Choroid plexus epithelial cell (primary cell): ENCODE data around the gene HERC2.
"Not testable (repeated sequence)": the region's sequence is repeated elsewhere in the genome, so short reads cannot be mapped to it uniquely, and the experiment has no call there.

ENCODE experiments used
- DNase-seq: peaks from one replicate; pipeline ENCODE4 v3.0.0-alpha.2; 2010; ENCODE audit warnings: low read depth
- H3K4me3 ChIP-seq: 2 replicates; pipeline ENCODE4 v1.5.1; 2011; ENCODE audit warnings: low read depth, mild to moderate bottlenecking, control low read depth, low read length, moderate library complexity
- TF ChIP-seq, protein P1 (sequence below): conservative IDR thresholded peaks from 2 replicates; pipeline ENCODE4 v1.5.1; 2011; ENCODE audit warnings: low read depth, mild to moderate bottlenecking, control low read depth, inconsistent platforms, low read length, moderate library complexity

HERC2 gene

DNA sequence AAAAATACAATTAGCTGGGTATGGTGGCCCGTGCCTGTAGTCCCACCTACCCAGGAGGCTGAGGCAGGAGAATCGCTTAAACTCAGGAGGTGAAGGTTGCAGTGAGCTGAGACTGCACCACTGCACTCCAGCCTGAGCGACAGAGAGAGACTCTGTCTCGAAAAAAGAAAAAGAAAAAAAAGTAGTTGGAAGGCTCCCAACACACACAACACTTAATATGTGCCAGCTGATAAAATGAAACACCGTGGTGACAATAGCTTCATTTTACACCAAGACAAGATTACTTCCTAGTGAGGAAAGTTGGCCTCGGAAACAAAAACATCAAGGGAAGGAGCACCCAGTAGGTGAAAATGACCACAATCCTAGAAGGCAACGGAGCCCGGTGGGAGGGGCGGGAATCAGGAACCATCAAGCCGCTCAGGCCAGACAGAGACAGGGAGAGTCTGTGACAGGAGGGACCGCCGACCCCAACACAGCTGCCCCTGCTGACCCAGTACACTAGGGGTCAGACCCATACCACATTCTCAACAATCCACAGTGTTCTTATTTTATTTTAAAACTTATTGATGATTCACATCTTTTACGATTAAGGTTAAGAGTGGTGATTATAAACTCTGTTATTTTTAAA lies 168.4 kb downstream of the HERC2 start:
- DNase-seq: no peak
- TF ChIP-seq, protein P1, sequence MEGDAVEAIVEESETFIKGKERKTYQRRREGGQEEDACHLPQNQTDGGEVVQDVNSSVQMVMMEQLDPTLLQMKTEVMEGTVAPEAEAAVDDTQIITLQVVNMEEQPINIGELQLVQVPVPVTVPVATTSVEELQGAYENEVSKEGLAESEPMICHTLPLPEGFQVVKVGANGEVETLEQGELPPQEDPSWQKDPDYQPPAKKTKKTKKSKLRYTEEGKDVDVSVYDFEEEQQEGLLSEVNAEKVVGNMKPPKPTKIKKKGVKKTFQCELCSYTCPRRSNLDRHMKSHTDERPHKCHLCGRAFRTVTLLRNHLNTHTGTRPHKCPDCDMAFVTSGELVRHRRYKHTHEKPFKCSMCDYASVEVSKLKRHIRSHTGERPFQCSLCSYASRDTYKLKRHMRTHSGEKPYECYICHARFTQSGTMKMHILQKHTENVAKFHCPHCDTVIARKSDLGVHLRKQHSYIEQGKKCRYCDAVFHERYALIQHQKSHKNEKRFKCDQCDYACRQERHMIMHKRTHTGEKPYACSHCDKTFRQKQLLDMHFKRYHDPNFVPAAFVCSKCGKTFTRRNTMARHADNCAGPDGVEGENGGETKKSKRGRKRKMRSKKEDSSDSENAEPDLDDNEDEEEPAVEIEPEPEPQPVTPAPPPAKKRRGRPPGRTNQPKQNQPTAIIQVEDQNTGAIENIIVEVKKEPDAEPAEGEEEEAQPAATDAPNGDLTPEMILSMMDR: no peak
- H3K4me3 ChIP-seq: no peak overlapping the region

DNA sequence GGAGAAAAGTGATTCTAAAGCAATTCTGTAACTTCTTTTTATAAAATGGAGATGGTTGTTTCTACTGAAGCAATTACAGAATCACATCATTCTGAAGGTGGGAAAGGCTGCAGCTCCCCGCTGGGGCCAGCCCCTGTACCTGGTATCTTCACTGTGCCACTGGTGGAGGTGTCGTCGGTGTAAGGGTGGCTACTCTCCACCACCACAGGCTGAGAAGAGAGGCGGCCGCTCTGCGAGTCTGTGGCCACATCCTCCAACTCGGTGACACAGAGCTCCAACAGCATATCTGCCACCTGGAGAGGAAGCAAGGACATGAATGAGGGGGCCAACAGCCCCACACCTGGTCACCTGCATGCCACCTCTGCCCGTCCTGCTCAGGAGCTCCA lies 169.4 kb downstream of the HERC2 start:
- not testable (repeated sequence) for DNase-seq, H3K4me3 ChIP-seq

DNA sequence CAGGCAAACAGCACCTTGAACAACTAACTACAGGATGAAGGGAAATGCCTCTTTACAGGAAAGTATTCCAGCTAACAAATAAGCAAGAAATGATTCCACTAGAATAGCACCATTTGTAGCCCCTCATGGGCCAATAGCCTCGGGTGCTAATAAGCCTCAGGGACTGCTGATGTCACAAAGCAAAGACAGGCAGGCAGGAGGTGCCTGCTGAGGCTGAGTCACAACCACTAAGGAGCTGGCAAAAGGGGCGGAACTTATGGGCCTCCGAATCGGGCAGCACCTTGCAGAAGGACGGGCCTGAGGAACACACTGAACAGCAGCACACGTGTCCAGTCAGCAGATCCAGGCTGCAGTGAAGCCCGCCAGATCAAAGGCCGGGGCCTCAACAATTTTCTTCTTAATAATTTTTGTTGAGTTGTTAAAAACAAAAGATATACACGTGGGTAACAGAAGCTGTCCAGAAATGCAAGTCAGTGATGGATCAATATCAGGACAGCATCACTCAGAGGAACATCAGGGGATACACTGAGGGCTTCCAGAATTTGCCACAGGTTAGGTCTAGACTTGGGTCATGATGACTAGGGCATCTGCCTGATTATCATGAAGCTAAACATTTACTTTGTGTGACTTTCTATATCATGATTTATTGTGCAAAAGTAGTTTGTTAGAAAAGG lies 170.0 kb downstream of the HERC2 start:
- DNase-seq: peak; percentile 59
- not testable (repeated sequence) for H3K4me3 ChIP-seq

DNA sequence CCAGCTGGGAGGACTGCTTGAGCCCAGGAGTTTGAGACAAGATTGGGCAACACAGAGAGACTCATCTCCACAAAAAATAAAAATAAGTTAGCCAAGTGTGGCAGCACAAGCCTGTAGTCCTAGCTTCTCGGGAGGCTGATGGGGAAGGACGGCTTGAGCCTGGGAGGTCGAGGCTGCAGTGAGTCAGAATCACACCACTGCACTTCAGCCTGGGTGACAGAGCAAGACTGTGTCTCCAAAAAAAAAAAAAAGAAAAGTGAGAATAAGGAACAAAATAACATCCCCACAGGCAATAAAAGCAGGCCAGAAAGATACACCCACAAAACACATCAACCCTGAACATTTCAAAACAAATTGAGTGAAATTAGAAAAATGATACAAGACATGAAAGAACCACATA lies 174.2 kb downstream of the HERC2 start:
- DNase-seq: peak; percentile 37
- TF ChIP-seq, protein P1: no peak
- H3K4me3 ChIP-seq: no peak overlapping the region

DNA sequence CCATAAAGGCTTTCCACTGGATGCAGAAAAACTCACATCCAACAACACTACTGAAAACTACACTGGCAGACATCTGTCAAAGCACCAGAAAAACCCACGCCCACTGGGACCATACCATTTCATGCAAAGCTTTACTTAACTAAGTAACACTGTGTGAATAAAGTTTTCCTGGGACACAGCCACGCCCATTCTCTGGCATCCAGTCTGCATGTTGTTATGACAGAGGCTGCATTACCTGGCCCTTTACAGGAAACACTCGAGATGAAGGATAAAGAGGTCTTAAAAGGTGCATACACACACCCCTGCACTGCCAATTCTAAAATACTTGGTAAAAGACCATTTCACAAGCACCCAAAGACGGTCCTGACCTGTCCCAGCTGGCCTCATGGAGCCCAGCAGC lies 176.6 kb downstream of the HERC2 start:
- not testable (repeated sequence) for H3K4me3 ChIP-seq, DNase-seq

DNA sequence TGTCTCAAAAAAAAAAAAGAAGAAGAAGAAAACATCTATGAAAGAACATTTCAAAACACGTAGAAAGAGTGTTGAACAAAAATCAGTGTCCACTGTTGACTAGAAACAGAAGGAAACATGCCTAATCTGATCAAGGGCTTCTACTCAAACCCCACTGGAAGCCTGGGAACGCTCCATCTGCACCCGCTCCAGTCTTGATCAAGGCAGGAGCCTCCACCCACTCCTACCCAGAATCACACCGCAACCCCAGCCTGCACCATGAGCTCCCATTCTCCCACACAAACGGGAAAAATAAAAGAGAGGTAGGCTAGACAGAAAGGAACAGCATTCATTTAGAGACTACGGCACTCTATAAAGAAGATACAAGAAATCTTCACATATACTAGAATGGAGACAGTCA lies 181.9 kb downstream of the HERC2 start:
- TF ChIP-seq, protein P1: no peak
- H3K4me3 ChIP-seq: no peak overlapping the region
- DNase-seq: no peak

DNA sequence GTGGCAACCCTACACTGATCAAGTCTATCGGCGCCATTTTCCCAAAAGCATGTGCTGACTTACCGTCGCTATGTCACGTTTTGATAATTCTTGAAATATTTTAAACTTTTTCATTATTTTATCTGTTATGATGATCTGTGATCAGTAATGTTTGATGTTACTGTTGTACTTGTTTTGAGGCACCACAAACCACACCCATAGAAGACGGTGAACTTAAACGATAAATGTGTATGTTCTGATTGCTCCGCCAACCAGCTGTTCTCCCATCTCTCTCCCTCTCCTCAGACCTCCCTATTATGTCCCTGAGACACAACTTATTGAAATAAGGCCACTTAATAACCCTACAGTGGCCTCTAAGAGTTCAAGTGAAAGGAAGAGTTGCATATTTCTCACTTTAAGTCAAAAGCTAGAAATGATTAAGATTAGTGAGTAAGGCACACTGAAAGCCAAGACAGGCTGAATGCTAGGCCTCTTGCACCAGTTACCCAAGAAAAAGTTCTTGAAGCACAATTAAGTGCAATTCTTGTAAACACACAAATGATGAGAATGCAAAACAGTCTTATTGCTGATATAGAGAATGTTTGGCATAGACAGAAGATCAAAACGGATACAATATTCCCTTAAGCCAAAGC lies 184.5 kb downstream of the HERC2 start:
- DNase-seq, H3K4me3 ChIP-seq: not testable (repeated sequence)

DNA sequence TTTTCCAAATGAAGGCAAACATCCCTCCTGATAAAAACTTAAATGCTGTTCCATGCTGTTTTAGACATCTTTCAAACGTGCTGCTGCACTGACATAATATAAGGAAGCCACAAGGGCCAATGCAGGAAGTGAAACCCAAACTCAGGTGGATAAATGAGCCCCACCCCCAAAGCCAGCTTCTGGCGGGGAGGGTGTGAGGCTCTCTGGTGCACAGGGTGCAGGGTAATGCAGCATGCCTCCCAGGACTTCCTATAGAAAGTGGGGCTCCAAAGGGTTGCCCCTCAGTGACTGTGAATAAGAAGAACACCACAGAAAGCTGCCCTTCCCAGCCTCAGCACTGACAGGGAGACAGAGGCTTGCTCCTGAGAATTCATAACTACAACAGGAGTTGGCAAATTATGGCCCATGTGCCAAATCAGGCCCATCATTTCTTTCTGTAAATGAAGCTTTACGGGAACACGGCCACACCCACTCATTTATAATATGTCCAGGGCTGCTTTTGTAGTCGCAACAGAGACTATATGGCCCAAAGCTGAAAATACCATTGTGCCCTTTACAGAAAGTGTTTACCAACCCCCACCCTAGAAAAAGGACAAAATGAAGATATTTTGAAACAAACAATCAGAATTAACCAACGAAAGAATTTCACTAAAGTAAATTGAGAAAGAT lies 185.6 kb downstream of the HERC2 start:
- not testable (repeated sequence) for H3K4me3 ChIP-seq, DNase-seq

DNA sequence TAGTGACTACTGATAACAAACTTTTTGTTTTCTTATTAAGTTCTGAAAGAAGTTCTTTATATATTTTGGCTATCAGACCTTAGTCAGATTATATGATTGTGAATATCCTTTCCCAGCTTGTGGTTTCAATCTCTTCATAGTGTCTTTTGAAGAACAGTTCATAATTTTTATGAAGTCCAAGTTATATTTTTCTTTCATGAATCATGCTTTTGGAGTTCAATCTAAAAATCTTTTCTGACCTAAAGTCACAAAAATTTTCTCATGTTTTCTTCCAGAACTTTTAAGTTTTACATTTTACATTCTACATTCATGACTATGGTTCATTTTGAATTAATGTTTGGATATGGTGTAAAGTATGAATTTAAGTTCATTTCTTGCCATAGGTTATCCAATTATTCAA lies 188.7 kb downstream of the HERC2 start:
- H3K4me3 ChIP-seq: no peak overlapping the region
- TF ChIP-seq, protein P1: no peak
- DNase-seq: no peak
